ENCODE data around the gene TBC1D4.
A peak's percentile ranks its signal among the peaks of the same experiment; 100 is the strongest.

The TBC1D4 gene

GRCh38 chr13:75485286-75486062, 3.5 kb upstream of the TBC1D4 start:
- Histone ChIP-seq H3K9me3 (ENCODE audit: control insufficient read depth, insufficient read depth, low read length) (no peaks in the 10 kb centered on the region), H3K4me1 (ENCODE audit: control insufficient read depth, insufficient read depth, low read length) (peaks cover 5% of the 10 kb centered on the region), H3K27ac (ENCODE audit: low read length) (no peak overlapping the region), H3K36me3 (ENCODE audit: control insufficient read depth, insufficient read depth, low read length) (no peaks in the 10 kb centered on the region), H3K4me3 (ENCODE audit: low read length) (no peak overlapping the region), H3K27me3 (ENCODE audit: control insufficient read depth, insufficient read depth, low read length) (peaks cover 2% of the 10 kb centered on the region; the same call in 1 of the 2 replicates)
- WGBS (ENCODE audit: insufficient coverage, insufficient read length), result no CpG with 5 or more reads among the region's 1 CpG
- no peak for DNase-seq (ENCODE audit: low read depth, low spot score)

- WGBS (ENCODE audit: insufficient coverage, insufficient read length), result 100% methylated on average over 1 of the region's 1 CpG
- H3K27ac ChIP-seq (ENCODE audit: low read length), result no peak overlapping the region
Measured at GRCh38 chr13:75482820-75483079, 781 bp upstream of the TBC1D4 start.

GRCh38 chr13:75481176-75482069, 546 bp downstream of the TBC1D4 start:
- Histone ChIP-seq H3K36me3 (ENCODE audit: control insufficient read depth, insufficient read depth, low read length) (no peaks in the 10 kb centered on the region), H3K4me3 (ENCODE audit: low read length) (peak overlapping the region; percentile 83), H3K27me3 (ENCODE audit: control insufficient read depth, insufficient read depth, low read length) (peaks cover 2% of the 10 kb centered on the region; the same call in 1 of the 2 replicates), H3K4me1 (ENCODE audit: control insufficient read depth, insufficient read depth, low read length) (peaks cover 8% of the 10 kb centered on the region), H3K27ac (ENCODE audit: low read length) (no peak overlapping the region), H3K9me3 (ENCODE audit: control insufficient read depth, insufficient read depth, low read length) (no peaks in the 10 kb centered on the region)
- DNase-seq (ENCODE audit: low read depth, low spot score), result no peak
- no CpG with 5 or more reads among the region's 100 CpGs for WGBS (ENCODE audit: insufficient coverage, insufficient read length)

More at GRCh38 chr13:75482820-75483079, 781 bp upstream of the TBC1D4 start:
- DNase-seq (ENCODE audit: low read depth, low spot score), result no peak
- Histone ChIP-seq H3K36me3 (ENCODE audit: control insufficient read depth, insufficient read depth, low read length) (no peaks in the 10 kb centered on the region), H3K4me3 (ENCODE audit: low read length) (no peak overlapping the region; the same call in 1 of the 2 replicates), H3K4me1 (ENCODE audit: control insufficient read depth, insufficient read depth, low read length) (peaks cover 7% of the 10 kb centered on the region), H3K9me3 (ENCODE audit: control insufficient read depth, insufficient read depth, low read length) (no peaks in the 10 kb centered on the region), H3K27me3 (ENCODE audit: control insufficient read depth, insufficient read depth, low read length) (peaks cover 2% of the 10 kb centered on the region; the same call in 1 of the 2 replicates)

GRCh38 chr13:75480671-75481175, 1.2 kb downstream of the TBC1D4 start:
- Histone ChIP-seq H3K27me3 (ENCODE audit: control insufficient read depth, insufficient read depth, low read length) (peaks cover 2% of the 10 kb centered on the region; the same call in 1 of the 2 replicates), H3K4me3 (ENCODE audit: low read length) (peak overlapping the region; percentile 83), H3K4me1 (ENCODE audit: control insufficient read depth, insufficient read depth, low read length) (peaks cover 5% of the 10 kb centered on the region), H3K9me3 (ENCODE audit: control insufficient read depth, insufficient read depth, low read length) (no peaks in the 10 kb centered on the region), H3K36me3 (ENCODE audit: control insufficient read depth, insufficient read depth, low read length) (no peaks in the 10 kb centered on the region), H3K27ac (ENCODE audit: low read length) (no peak overlapping the region)
- no CpG with 5 or more reads among the region's 48 CpGs for WGBS (ENCODE audit: insufficient coverage, insufficient read length)
- peak; percentile 52 for DNase-seq (ENCODE audit: low read depth, low spot score)

GRCh38 chr13:75479102-75479740, 2.7 kb downstream of the TBC1D4 start:
- WGBS (ENCODE audit: insufficient coverage, insufficient read length), result no CpG with 5 or more reads among the region's 5 CpGs
- no peak overlapping the region for H3K4me3 ChIP-seq (ENCODE audit: low read length)
- H3K27me3 ChIP-seq (ENCODE audit: control insufficient read depth, insufficient read depth, low read length), result peaks cover 2% of the 10 kb centered on the region; the same call in 1 of the 2 replicates

GRCh38 chr13:75478659-75479058, 3.3 kb downstream of the TBC1D4 start:
- WGBS (ENCODE audit: insufficient coverage, insufficient read length), result no CpG with 5 or more reads among the region's 4 CpGs
- Histone ChIP-seq H3K4me1 (ENCODE audit: control insufficient read depth, insufficient read depth, low read length) (peaks cover 5% of the 10 kb centered on the region), H3K4me3 (ENCODE audit: low read length) (no peak overlapping the region), H3K36me3 (ENCODE audit: control insufficient read depth, insufficient read depth, low read length) (no peaks in the 10 kb centered on the region), H3K27ac (ENCODE audit: low read length) (no peak overlapping the region), H3K27me3 (ENCODE audit: control insufficient read depth, insufficient read depth, low read length) (peaks cover 2% of the 10 kb centered on the region; the same call in 1 of the 2 replicates), H3K9me3 (ENCODE audit: control insufficient read depth, insufficient read depth, low read length) (no peaks in the 10 kb centered on the region)
- no peak for DNase-seq (ENCODE audit: low read depth, low spot score)

More at GRCh38 chr13:75479102-75479740, 2.7 kb downstream of the TBC1D4 start:
- H3K4me1 ChIP-seq (ENCODE audit: control insufficient read depth, insufficient read depth, low read length), result peaks cover 5% of the 10 kb centered on the region
- H3K9me3 ChIP-seq (ENCODE audit: control insufficient read depth, insufficient read depth, low read length), result no peaks in the 10 kb centered on the region
- DNase-seq (ENCODE audit: low read depth, low spot score), result no peak
- no peak overlapping the region for H3K27ac ChIP-seq (ENCODE audit: low read length)
- H3K36me3 ChIP-seq (ENCODE audit: control insufficient read depth, insufficient read depth, low read length), result no peaks in the 10 kb centered on the region

GRCh38 chr13:75474956-75475355, 7.0 kb downstream of the TBC1D4 start:
- Histone ChIP-seq H3K9me3 (ENCODE audit: control insufficient read depth, insufficient read depth, low read length) (no peaks in the 10 kb centered on the region), H3K4me3 (ENCODE audit: low read length) (no peak overlapping the region), H3K27me3 (ENCODE audit: control insufficient read depth, insufficient read depth, low read length) (no peaks in the 10 kb centered on the region), H3K4me1 (ENCODE audit: control insufficient read depth, insufficient read depth, low read length) (peaks cover 2% of the 10 kb centered on the region; the same call in 1 of the 2 replicates), H3K36me3 (ENCODE audit: control insufficient read depth, insufficient read depth, low read length) (no peaks in the 10 kb centered on the region), H3K27ac (ENCODE audit: low read length) (no peak overlapping the region)
- no peak for DNase-seq (ENCODE audit: low read depth, low spot score)
- WGBS (ENCODE audit: insufficient coverage, insufficient read length), result no CpG with 5 or more reads among the region's 2 CpGs

GRCh38 chr13:75473468-75473867, 8.5 kb downstream of the TBC1D4 start:
- H3K4me1 ChIP-seq (ENCODE audit: control insufficient read depth, insufficient read depth, low read length), result peaks cover 2% of the 10 kb centered on the region; the same call in 1 of the 2 replicates
- no peak for DNase-seq (ENCODE audit: low read depth, low spot score)
- H3K4me3 ChIP-seq (ENCODE audit: low read length), result no peak overlapping the region
- no peaks in the 10 kb centered on the region for H3K36me3 ChIP-seq (ENCODE audit: control insufficient read depth, insufficient read depth, low read length)
- H3K27ac ChIP-seq (ENCODE audit: low read length), result no peak overlapping the region
- no peaks in the 10 kb centered on the region for H3K9me3 ChIP-seq (ENCODE audit: control insufficient read depth, insufficient read depth, low read length)
- H3K27me3 ChIP-seq (ENCODE audit: control insufficient read depth, insufficient read depth, low read length), result no peaks in the 10 kb centered on the region
- WGBS (ENCODE audit: insufficient coverage, insufficient read length), result no CpG with 5 or more reads among the region's 1 CpG

- no peak for DNase-seq (ENCODE audit: low read depth, low spot score)
- Histone ChIP-seq H3K36me3 (ENCODE audit: control insufficient read depth, insufficient read depth, low read length) (no peaks in the 10 kb centered on the region), H3K4me1 (ENCODE audit: control insufficient read depth, insufficient read depth, low read length) (no peaks in the 10 kb centered on the region; the same call in 1 of the 2 replicates), H3K27ac (ENCODE audit: low read length) (no peak overlapping the region), H3K27me3 (ENCODE audit: control insufficient read depth, insufficient read depth, low read length) (no peaks in the 10 kb centered on the region), H3K9me3 (ENCODE audit: control insufficient read depth, insufficient read depth, low read length) (no peaks in the 10 kb centered on the region), H3K4me3 (ENCODE audit: low read length) (no peak overlapping the region)
- no CpG with 5 or more reads among the region's 4 CpGs for WGBS (ENCODE audit: insufficient coverage, insufficient read length)
Measured at GRCh38 chr13:75470676-75471075, 11.3 kb downstream of the TBC1D4 start.

- Histone ChIP-seq H3K4me1 (ENCODE audit: control insufficient read depth, insufficient read depth, low read length) (no peaks in the 10 kb centered on the region; the same call in 1 of the 2 replicates), H3K36me3 (ENCODE audit: control insufficient read depth, insufficient read depth, low read length) (no peaks in the 10 kb centered on the region), H3K4me3 (ENCODE audit: low read length) (no peak overlapping the region), H3K27ac (ENCODE audit: low read length) (no peak overlapping the region), H3K27me3 (ENCODE audit: control insufficient read depth, insufficient read depth, low read length) (no peaks in the 10 kb centered on the region), H3K9me3 (ENCODE audit: control insufficient read depth, insufficient read depth, low read length) (no peaks in the 10 kb centered on the region; the same call in 1 of the 2 replicates)
- no peak for DNase-seq (ENCODE audit: low read depth, low spot score)
- WGBS (ENCODE audit: insufficient coverage, insufficient read length), result no CpG with 5 or more reads among the region's 7 CpGs
Measured at GRCh38 chr13:75469047-75469446, 12.9 kb downstream of the TBC1D4 start.

All from iPS DF 6.9 (cell line).